HG03103 (cell line): Measurements from ENCODE around the gene TBPL2.
A peak's percentile ranks its signal among the peaks of the same experiment; 100 is the strongest.
"Not testable (repeated sequence)": the region's sequence is repeated elsewhere in the genome, so short reads cannot be mapped to it uniquely, and the experiment has no call there.

Experiments
- ATAC-seq: cut with Tn5 transposase; IDR thresholded peaks from one replicate; pipeline ENCODE4 v1.9.1; 2021; ENCODE audit warnings: low read depth; ENCODE audit not compliant: unreplicated experiment

TBPL2 gene

GRCh38 chr14:55411426-55412389 lies 28.7 kb downstream of the TBPL2 start, which contains the start of gene ATG14:
ATG14 (minus strand) TSS chr14:55411830; CDS start chr14:55411822, 8 bp downstream.
- ATAC-seq: peak; percentile 97

- ATAC-seq: no peak
Measured at GRCh38 chr14:55410876-55411275, 29.5 kb downstream of the TBPL2 start.

DNA sequence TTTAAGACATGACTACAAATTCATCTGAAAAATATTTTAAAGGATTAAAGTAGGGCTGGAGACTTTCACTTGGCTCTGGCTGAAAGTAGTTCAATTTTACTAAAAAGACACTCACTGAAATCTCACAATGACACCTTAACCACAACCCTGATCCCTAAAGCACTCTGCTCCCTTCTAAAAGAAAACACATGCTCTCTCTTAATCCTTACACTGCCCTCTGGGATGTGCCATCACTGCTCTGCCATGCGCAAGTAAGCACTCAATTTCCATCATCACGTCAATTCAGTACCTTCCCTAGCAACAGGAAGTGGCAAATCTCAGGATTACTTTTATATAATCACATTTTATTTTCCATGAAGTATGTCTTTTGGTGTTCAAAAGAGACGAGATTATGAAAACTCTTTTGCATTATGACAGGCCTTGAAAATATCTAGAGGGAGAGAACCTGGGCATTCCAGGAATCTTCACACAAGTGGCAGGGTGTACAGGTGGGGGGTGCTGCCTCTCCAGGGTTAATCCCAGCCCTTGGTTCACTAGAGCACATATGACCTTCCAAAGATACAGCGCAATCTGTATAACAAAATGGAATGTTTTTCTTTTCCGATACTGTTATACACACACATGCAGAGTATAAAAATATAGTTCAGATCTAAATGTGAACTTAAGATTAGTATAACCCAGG lies 36.1 kb downstream of the TBPL2 start:
- no peak for ATAC-seq

- no peak for ATAC-seq
Measured at GRCh38 chr14:55401751-55402150, 38.7 kb downstream of the TBPL2 start.

- no peak for ATAC-seq
Measured at GRCh38 chr14:55399852-55400251, 40.6 kb downstream of the TBPL2 start.

DNA sequence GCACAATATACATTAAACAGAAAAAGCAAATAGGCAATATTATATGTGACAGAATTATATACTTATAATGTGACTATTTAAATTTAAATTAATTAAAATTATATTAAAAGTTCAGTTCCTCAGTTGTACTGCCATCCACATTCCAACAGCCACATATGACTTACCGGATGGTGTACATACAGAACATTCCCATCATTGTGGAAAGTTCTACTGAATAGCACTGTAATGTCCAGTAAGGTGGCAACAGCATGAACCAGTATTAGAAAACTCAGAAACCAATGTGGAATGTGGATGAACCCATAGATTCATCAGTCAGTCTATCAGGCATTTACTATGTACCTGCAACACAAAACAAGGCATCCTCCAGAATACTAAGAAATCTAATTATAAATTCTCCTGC lies 41.2 kb downstream of the TBPL2 start:
- ATAC-seq: no peak

GRCh38 chr14:55398679-55399078 lies 41.7 kb downstream of the TBPL2 start:
- ATAC-seq: no peak

DNA sequence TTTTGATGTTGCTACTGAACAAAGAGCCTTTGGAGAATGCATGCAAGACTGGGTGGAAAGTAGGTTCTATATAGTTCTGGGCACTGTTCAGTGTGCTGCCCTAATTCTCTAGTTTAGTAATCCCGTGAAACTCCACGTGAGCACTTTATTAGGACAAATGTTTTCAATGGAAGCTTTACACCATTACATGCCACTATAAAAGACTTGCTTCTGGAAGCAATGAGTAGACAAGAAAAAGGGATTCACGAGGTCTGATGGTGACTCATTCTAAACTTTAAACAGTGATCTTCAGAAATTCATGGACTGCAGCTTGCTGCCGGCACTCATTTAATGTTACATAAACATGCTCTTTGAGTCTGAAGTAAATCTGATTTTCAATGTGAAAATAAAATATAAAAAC lies 51.1 kb downstream of the TBPL2 start:
- no peak for ATAC-seq

GRCh38 chr14:55388160-55388559 lies 52.3 kb downstream of the TBPL2 start:
- no peak for ATAC-seq

- ATAC-seq: no peak
Measured at GRCh38 chr14:55387121-55387520, 53.3 kb downstream of the TBPL2 start.

DNA sequence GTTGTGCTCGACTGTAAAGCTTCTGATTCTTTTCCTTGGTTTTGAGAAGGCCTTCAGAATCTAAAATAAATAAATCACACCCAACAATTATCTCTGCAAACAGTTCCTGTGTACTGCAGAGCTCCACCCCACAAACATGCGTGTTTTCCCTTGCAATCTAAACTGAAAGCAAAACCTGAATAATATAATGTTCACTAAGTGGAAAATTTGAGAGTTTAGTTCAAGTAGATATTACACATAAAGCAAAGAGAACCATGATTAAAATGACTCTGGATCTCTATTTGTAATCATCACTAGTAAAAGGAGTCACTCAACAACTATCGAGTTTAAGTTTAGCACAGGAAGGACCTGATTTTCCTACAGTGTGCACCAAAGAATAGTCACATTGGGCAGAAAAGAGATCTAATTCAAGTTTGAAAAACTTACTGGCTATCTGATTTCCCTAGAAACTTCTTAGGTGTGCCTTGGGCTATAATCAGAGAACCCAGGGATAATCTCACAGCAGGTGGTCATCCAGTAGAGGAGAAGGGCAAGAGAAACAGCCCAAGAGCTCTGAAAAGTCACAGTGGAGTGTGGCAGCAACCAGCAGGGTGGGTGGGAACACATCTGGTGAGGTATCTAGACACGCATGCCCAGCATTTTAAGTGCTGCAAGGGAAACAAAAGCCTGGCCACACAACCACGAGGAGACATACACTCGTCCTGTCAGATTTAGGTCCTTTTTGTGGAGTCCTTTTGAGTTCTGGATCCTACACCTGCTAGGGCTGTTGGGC lies 54.2 kb downstream of the TBPL2 start:
- no peak for ATAC-seq

GRCh38 chr14:55384536-55384935 lies 55.9 kb downstream of the TBPL2 start:
- ATAC-seq: no peak

DNA sequence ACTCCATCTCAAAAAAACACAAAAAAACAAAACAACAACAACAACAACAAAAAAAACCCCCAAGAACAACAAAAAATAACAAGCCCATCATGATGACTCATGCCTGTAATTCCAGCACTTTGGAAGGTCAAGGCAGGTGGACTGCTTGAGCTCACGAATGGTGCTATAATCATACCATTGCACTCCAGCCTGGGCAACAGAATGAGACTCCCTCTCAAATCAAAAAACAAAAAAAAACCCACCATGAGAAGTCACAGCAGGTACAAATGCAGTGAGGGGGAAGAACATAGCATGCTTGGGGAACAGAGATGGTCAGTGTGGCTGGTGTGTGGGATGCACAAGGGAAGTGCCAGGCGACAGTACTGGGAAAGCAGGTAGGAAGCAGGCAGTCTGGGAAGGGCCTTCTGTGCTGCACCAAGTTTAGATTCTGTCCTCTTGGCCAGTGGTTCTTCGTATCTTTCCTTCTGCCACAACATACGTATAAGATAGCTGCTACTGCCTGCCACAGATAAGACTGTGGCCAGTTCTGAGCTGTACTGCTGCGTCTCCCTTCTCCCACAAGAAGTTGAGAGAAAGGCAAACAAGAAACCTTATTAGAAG lies 56.8 kb downstream of the TBPL2 start:
- no peak for ATAC-seq

GRCh38 chr14:55383056-55383466 lies 57.4 kb downstream of the TBPL2 start:
- not testable (repeated sequence) for ATAC-seq

GRCh38 chr14:55382483-55382882 lies 57.9 kb downstream of the TBPL2 start:
- ATAC-seq: no peak

DNA sequence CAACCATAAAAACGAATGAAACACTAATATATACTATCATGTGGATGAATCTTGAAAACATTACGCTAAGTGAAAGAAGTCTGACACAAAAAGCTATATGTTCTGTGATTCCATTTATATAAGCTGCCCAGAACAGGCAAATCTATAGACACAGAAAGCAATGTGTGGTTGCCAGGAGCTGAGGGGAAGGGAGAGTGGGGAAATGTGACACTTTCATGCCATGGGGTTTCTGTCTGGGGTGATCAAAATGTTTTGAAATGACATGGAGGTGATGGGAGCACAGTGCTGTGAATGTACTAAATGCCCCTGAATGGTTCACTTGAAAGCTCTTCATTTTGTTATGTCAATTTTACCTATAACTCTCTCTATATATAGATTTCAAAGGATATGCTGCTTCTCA lies 58.9 kb downstream of the TBPL2 start:
- ATAC-seq: no peak

- no peak for ATAC-seq
Measured at GRCh38 chr14:55381040-55381439, 59.4 kb downstream of the TBPL2 start.

- ATAC-seq: no peak
Measured at GRCh38 chr14:55377236-55377635, 63.2 kb downstream of the TBPL2 start.

DNA sequence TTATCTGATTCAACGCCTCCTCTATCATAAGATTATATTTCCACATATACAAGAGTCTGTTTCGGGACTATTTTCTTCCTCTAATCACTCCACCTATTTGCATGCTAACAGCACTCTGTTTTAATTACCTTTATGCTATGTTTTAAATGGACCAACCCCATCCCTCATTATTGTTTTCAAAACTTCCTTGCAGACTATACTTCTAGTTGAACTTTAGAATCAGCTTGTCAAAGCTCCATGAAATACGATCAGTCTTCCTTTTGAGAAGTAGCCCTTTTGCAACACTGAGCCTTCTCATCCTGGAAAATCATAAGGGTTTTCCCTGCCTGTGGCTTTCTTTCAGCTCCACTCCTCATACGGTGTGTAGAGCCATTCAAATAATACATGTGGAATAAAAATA lies 65.6 kb downstream of the TBPL2 start:
- ATAC-seq: no peak
